Urothelium cell line (cell line): ENCODE results near the gene ATE1.
"Not testable (repeated sequence)": the region's sequence is repeated elsewhere in the genome, so short reads cannot be mapped to it uniquely, and the experiment has no call there.

Source experiments
- DNase-seq: peaks from one replicate; pipeline ENCODE4 v3.0.0; 2011; ENCODE audit warnings: low spot score, mixed read lengths
- FAIRE-seq: peaks from 2 replicates; lab custom pipeline; 2011; peaks lifted over from hg19 to GRCh38; lab: Jason Lieb, UNC

Gene ATE1

GRCh38 chr10:121927841-121928527 is at the start of gene ATE1:
TSS of gene ATE1 (minus strand) at chr10:121928031. CDS start at chr10:121927949, 82 bp downstream.
- DNase-seq (peak; percentile 88), FAIRE-seq (no peak)

GRCh38 chr10:121976607-121977006 is 48.8 kb upstream of the ATE1 start:
- DNase-seq (no peak), FAIRE-seq (peak; percentile 5)

- FAIRE-seq: no peak
- no peak for DNase-seq
Observed at GRCh38 chr10:121975295-121976086, 47.7 kb upstream of the ATE1 start.

- DNase-seq (peak; percentile 89), FAIRE-seq (no peak)
Observed at GRCh38 chr10:121974535-121975294, 46.9 kb upstream of the ATE1 start, which contains the start of gene NSMCE4A. TSS of gene NSMCE4A (minus strand) at chr10:121975217. CDS start at chr10:121975165, 52 bp downstream.

- DNase-seq (no peak), FAIRE-seq (no peak)
Observed at GRCh38 chr10:121974019-121974534, 46.2 kb upstream of the ATE1 start.

GRCh38 chr10:121969086-121969485 is 41.3 kb upstream of the ATE1 start:
- DNase-seq, FAIRE-seq: not testable (repeated sequence)

GRCh38 chr10:121965996-121966395 is 38.2 kb upstream of the ATE1 start:
- DNase-seq: no peak
- no peak for FAIRE-seq

GRCh38 chr10:121961456-121961855 is 33.6 kb upstream of the ATE1 start:
- FAIRE-seq (no peak), DNase-seq (no peak)

- DNase-seq (no peak), FAIRE-seq (no peak)
Observed at GRCh38 chr10:121959671-121960070, 31.8 kb upstream of the ATE1 start.

GRCh38 chr10:121956111-121957061 is 28.6 kb upstream of the ATE1 start:
- DNase-seq (no peak), FAIRE-seq (no peak)

GRCh38 chr10:121952226-121952625 is 24.4 kb upstream of the ATE1 start:
- DNase-seq (no peak), FAIRE-seq (no peak)

- DNase-seq (no peak), FAIRE-seq (no peak)
Observed at GRCh38 chr10:121949451-121949850, 21.6 kb upstream of the ATE1 start.

- no peak for DNase-seq
- no peak for FAIRE-seq
Observed at GRCh38 chr10:121949049-121949448, 21.2 kb upstream of the ATE1 start.

GRCh38 chr10:121947343-121948330 is 19.8 kb upstream of the ATE1 start:
- FAIRE-seq (no peak), DNase-seq (no peak)

- DNase-seq (peak; percentile 13), FAIRE-seq (no peak)
Observed at GRCh38 chr10:121942749-121943416, 15.1 kb upstream of the ATE1 start.

- DNase-seq (no peak), FAIRE-seq (no peak)
Observed at GRCh38 chr10:121941532-121941931, 13.7 kb upstream of the ATE1 start.

- DNase-seq: no peak
- FAIRE-seq: no peak
Observed at GRCh38 chr10:121936295-121936694, 8.5 kb upstream of the ATE1 start.

GRCh38 chr10:121935702-121936101 is 7.9 kb upstream of the ATE1 start:
- FAIRE-seq: no peak
- DNase-seq: no peak
